IMR-90 (cell line): Measurements from ENCODE around the gene TAF4. TPM values are rescaled to one million over a fixed set of nuclear protein-coding genes. Genes with fewer than 3 reads are reported as not detected.
"Not testable (repeated sequence)": the region's sequence is repeated elsewhere in the genome, so short reads cannot be mapped to it uniquely, and the experiment has no call there.

ENCODE experiments used
- ATAC-seq: fragments of 200-7000 bp; cut with Tn5 transposase; 2 replicates; pipeline ENCODE4 v1.9.1; 2020; ENCODE audit warnings: low read depth, mild to moderate bottlenecking, moderate library complexity
- BruUV-seq: library from RNA; stranded (reverse); fragments of 400-500 nt; replicated peaks from 2 replicates; lab custom pipeline; 2021; lab: Mats Ljungman, UMichigan
- CTCF ChIA-PET: fragments of 300-600 bp; formaldehyde crosslinking; extraction: SDS; loops from one replicate; lab custom pipeline; 2021; ENCODE audit warnings: antibody characterized with exemption; lab: Yijun Ruan, JAX
- POLR2A ChIA-PET: fragments of 300-600 bp; sonication (Branson Sonifier 250); formaldehyde crosslinking; loops from one replicate; lab custom pipeline; 2022; ENCODE audit warnings: antibody characterized with exemption; ENCODE audit not compliant: unreplicated experiment; lab: Charles Lee
- DNase-seq: peaks from one replicate; pipeline ENCODE4 v3.0.0; 2013
- H2AFZ ChIP-seq: replicated peaks from 2 replicates; pipeline ENCODE3; 2013; ENCODE audit warnings: low read length, mild to moderate bottlenecking; ENCODE audit not compliant: poor library complexity
- H2AK5ac ChIP-seq: 2 replicates; pipeline ENCODE4 v1.6.1; 2013; ENCODE audit warnings: low read depth, low read length, inconsistent platforms
- H2AK9ac ChIP-seq: replicated peaks from 2 replicates; pipeline ENCODE3; 2013; ENCODE audit warnings: mild to moderate bottlenecking, low read depth, low read length, moderate library complexity; ENCODE audit not compliant: poor library complexity
- H2BK120ac ChIP-seq: 2 replicates; pipeline ENCODE4 v1.6.1; 2013; ENCODE audit warnings: low read depth, low read length, inconsistent platforms
- H2BK15ac ChIP-seq: 3 replicates; pipeline ENCODE4 v1.6.1; 2013; ENCODE audit warnings: low read depth, low read length, inconsistent platforms
- H2BK20ac ChIP-seq: 2 replicates; pipeline ENCODE4 v1.6.1; 2013; ENCODE audit warnings: low read depth, mild to moderate bottlenecking, inconsistent platforms, low read length, moderate library complexity
- H2BK5ac ChIP-seq: 2 replicates; pipeline ENCODE4 v1.6.1; 2013; ENCODE audit warnings: mild to moderate bottlenecking, low read depth, low read length, inconsistent platforms; ENCODE audit not compliant: poor library complexity, severe bottlenecking
- H3K14ac ChIP-seq: replicated peaks from 2 replicates; pipeline ENCODE4 v1.6.1; 2013; ENCODE audit warnings: low read depth, low read length, inconsistent platforms
- H3K18ac ChIP-seq: 2 replicates; pipeline ENCODE4 v1.6.1; 2013; ENCODE audit warnings: low read depth, low read length, control low read depth
- H3K23ac ChIP-seq: 2 replicates; pipeline ENCODE4 v1.6.1; 2013; ENCODE audit warnings: low read depth, low read length, inconsistent platforms
- H3K27ac ChIP-seq: 2 replicates; pipeline ENCODE4 v1.5.1; 2013; ENCODE audit warnings: mild to moderate bottlenecking, control low read depth, low read length; ENCODE audit not compliant: insufficient read depth
- H3K27me3 ChIP-seq: 2 replicates; pipeline ENCODE4 v1.6.1; 2013; ENCODE audit warnings: low read length; ENCODE audit not compliant: control insufficient read depth, insufficient read depth
- H3K36me3 ChIP-seq: 2 replicates; pipeline ENCODE4 v1.6.1; 2013; ENCODE audit warnings: low read length, mixed read lengths; ENCODE audit not compliant: control insufficient read depth, insufficient read depth
- H3K4ac ChIP-seq: 2 replicates; pipeline ENCODE4 v1.6.1; 2013; ENCODE audit warnings: low read depth, low read length, inconsistent platforms
- H3K4me1 ChIP-seq: 2 replicates; pipeline ENCODE4 v1.6.1; 2013; ENCODE audit warnings: low read length, mixed read lengths; ENCODE audit not compliant: control insufficient read depth, insufficient read depth
- H3K4me2 ChIP-seq: 2 replicates; pipeline ENCODE4 v1.6.1; 2013; ENCODE audit warnings: low read depth, mild to moderate bottlenecking, control low read depth, low read length, moderate library complexity
- H3K4me3 ChIP-seq: 2 replicates; pipeline ENCODE4 v1.5.1; 2013; ENCODE audit warnings: low read depth, mild to moderate bottlenecking, control low read depth, low read length, moderate library complexity; ENCODE audit not compliant: insufficient read depth
- H3K56ac ChIP-seq: 2 replicates; pipeline ENCODE4 v1.6.1; 2013; ENCODE audit warnings: low read length, inconsistent platforms; ENCODE audit not compliant: insufficient read depth; ENCODE audit errors: extremely low read depth
- H3K79me1 ChIP-seq, 2 experiments: 2 replicates each; pipeline ENCODE4 v1.6.1; 2013; ENCODE audit warnings: low read length in 2 of 2, inconsistent platforms in 1 of 2, low read depth in 1 of 2
- H3K9ac ChIP-seq: 2 replicates; pipeline ENCODE4 v1.6.1; 2013; ENCODE audit warnings: low read depth, low read length, control low read depth
- H3K9me1 ChIP-seq: 2 replicates; pipeline ENCODE4 v1.6.1; 2013; ENCODE audit warnings: low read length, inconsistent platforms; ENCODE audit not compliant: insufficient read depth
- H3K9me3 ChIP-seq: 2 replicates; pipeline ENCODE4 v1.6.1; 2013; ENCODE audit warnings: low read length; ENCODE audit not compliant: control insufficient read depth, insufficient read depth
- H4K20me1 ChIP-seq: 2 replicates; pipeline ENCODE4 v1.6.1; 2013; ENCODE audit warnings: low read length, inconsistent platforms; ENCODE audit not compliant: insufficient read depth
- H4K5ac ChIP-seq: 2 replicates; pipeline ENCODE4 v1.6.1; 2013; ENCODE audit warnings: mild to moderate bottlenecking, low read depth, low read length, control low read depth
- H4K8ac ChIP-seq, 2 experiments: 2 replicates each; pipeline ENCODE4 v1.6.1; 2013; ENCODE audit warnings: low read depth in 2 of 2, low read length in 2 of 2, control low read depth in 1 of 2, inconsistent platforms in 1 of 2
- H4K91ac ChIP-seq: 2 replicates; pipeline ENCODE4 v1.6.1; 2013; ENCODE audit warnings: low read depth, low read length, inconsistent platforms; ENCODE audit not compliant: insufficient read depth
- WGBS, 2 experiments: methylation state at CpG; one replicate each; pipeline versions ENCODE4 v1.1.5 to v1.1.7; 2013; ENCODE audit warnings: missing lambda C conversion rate in 2 of 2; ENCODE audit not compliant: insufficient read length in 1 of 2; ENCODE audit errors: extremely low coverage in 2 of 2; 5-methylcytosine and 5-hydroxymethylcytosine counted together
- dilution Hi-C: fragments of 300-500 bp; cut with HindIII; formaldehyde crosslinking; loops from one replicate; pipeline ENCODE4 v1.14.3; 2018; ENCODE audit warnings: low sequenced_read_pairs; ENCODE audit not compliant: unreplicated experiment
- in situ Hi-C: fragments of 300-500 bp; cut with MboI; formaldehyde crosslinking; loops from 3 replicates; pipeline ENCODE4 v1.14.3; 2019; ENCODE audit warnings: low sequenced_read_pairs, inconsistent platforms, mixed read lengths
- intact Hi-C: fragments of 100-400 bp; cut with micrococcal nuclease; formaldehyde crosslinking; loops from 2 replicates; pipeline ENCODE4 v1.10.0; 2022
- polyA plus RNA-seq, 3 experiments: library from polyadenylated mRNA; depleted of rRNA; stranded (reverse); fragments of >200 nt; gene quantifications; 2 replicates each; pipeline ENCODE4 v1.2.3, GENCODE V29; 2012; ENCODE audit warnings: low replicate concordance in 1 of 3
- total RNA-seq: library from RNA; depleted of rRNA; stranded (reverse); fragments of >200 nt; gene quantifications from 2 replicates; pipeline ENCODE4 v1.2.3, GENCODE V29; 2012

The TAF4 gene
- total and polyA plus RNA-seq, 2 of the 4 experiments (the other 2 are of a cell fraction), result 1.4 to 5.1 TPM

- H3K79me1 ChIP-seq, H4K91ac ChIP-seq, BruUV-seq, H3K9ac ChIP-seq, CTCF ChIA-PET, POLR2A ChIA-PET, H3K27ac ChIP-seq, H3K56ac ChIP-seq, H4K8ac ChIP-seq, intact Hi-C loops, H3K9me3 ChIP-seq, ATAC-seq, H3K4ac ChIP-seq, H4K20me1 ChIP-seq, H3K4me1 ChIP-seq, H2AFZ ChIP-seq, H2BK15ac ChIP-seq, H4K5ac ChIP-seq, DNase-seq, H3K36me3 ChIP-seq, H2BK20ac ChIP-seq, H2AK9ac ChIP-seq, H3K9me1 ChIP-seq, in situ Hi-C loops, H3K23ac ChIP-seq, H2BK120ac ChIP-seq, dilution Hi-C loops, H3K14ac ChIP-seq, H3K27me3 ChIP-seq, H3K4me2 ChIP-seq, H3K18ac ChIP-seq, H2BK5ac ChIP-seq, H2AK5ac ChIP-seq, H3K4me3 ChIP-seq: not testable (repeated sequence)
- WGBS, 2 experiments, result 72% methylated on average over 5 of the region's 28 CpGs; no CpG with 5 or more reads in 1 of the 2 experiments
These were observed 117.6 kb downstream of the TAF4 start for GRCh38 chr20:61948056-61948455.

GRCh38 chr20:61945495-61945894 lies 120.2 kb downstream of the TAF4 start:
- H2BK120ac ChIP-seq, H3K4me1 ChIP-seq, BruUV-seq, H3K9me1 ChIP-seq, H2AFZ ChIP-seq, H2BK20ac ChIP-seq, ATAC-seq, H4K91ac ChIP-seq, H4K20me1 ChIP-seq, H3K56ac ChIP-seq, H3K9me3 ChIP-seq, H2BK5ac ChIP-seq, H4K8ac ChIP-seq, H3K4me3 ChIP-seq, H3K18ac ChIP-seq, CTCF ChIA-PET, H3K9ac ChIP-seq, H3K36me3 ChIP-seq, H3K23ac ChIP-seq, DNase-seq, intact Hi-C loops, in situ Hi-C loops, H4K5ac ChIP-seq, H2BK15ac ChIP-seq, POLR2A ChIA-PET, H3K79me1 ChIP-seq, H3K27ac ChIP-seq, H3K4me2 ChIP-seq, H3K14ac ChIP-seq, H2AK9ac ChIP-seq, H2AK5ac ChIP-seq, dilution Hi-C loops, H3K4ac ChIP-seq, H3K27me3 ChIP-seq: not testable (repeated sequence)
- 100% methylated on average over 4 of the region's 29 CpGs; no CpG with 5 or more reads in 1 of the 2 experiments for WGBS, 2 experiments
